Loucy (cell line): ENCODE measurements around the gene VPS26B.
"Not testable (repeated sequence)": the region's sequence is repeated elsewhere in the genome, so short reads cannot be mapped to it uniquely, and the experiment has no call there.

Experiments used
- H2AFZ ChIP-seq: fragments of 200-600 bp; sonication (generic); 2 replicates; pipeline ENCODE4 v1.6.0; 2016; ENCODE audit warnings: antibody characterized with exemption, mild to moderate bottlenecking, low read length, moderate library complexity
- H3F3A ChIP-seq: fragments of 200-600 bp; 2 replicates; pipeline ENCODE4 v1.6.0; 2016; ENCODE audit warnings: antibody characterized with exemption, low read depth, mild to moderate bottlenecking
- H3K27me3 ChIP-seq: fragments of 200-600 bp; sonication (generic); 2 replicates; pipeline ENCODE4 v1.6.1; 2014; ENCODE audit warnings: low read length, mild to moderate bottlenecking; ENCODE audit not compliant: insufficient read depth, poor library complexity, severe bottlenecking
- H3K36me3 ChIP-seq: fragments of 200-600 bp; sonication (generic); 2 replicates; pipeline ENCODE4 v1.6.1; 2016; ENCODE audit warnings: low read length; ENCODE audit not compliant: insufficient read depth
- H3K4me1 ChIP-seq: fragments of 200-600 bp; sonication (generic); 2 replicates; pipeline ENCODE4 v1.5.1; 2014; ENCODE audit warnings: low read length, mild to moderate bottlenecking; ENCODE audit not compliant: insufficient read depth, poor library complexity, severe bottlenecking
- H3K4me2 ChIP-seq: fragments of 200-600 bp; sonication (generic); 2 replicates; pipeline ENCODE4 v1.6.0; 2014; ENCODE audit warnings: antibody characterized with exemption, low read length, low read depth, mild to moderate bottlenecking; ENCODE audit not compliant: poor library complexity, severe bottlenecking
- H3K4me3 ChIP-seq: fragments of 200-600 bp; sonication (generic); 2 replicates; pipeline ENCODE4 v1.5.1; 2014; ENCODE audit warnings: low read length, mild to moderate bottlenecking, mixed read lengths; ENCODE audit not compliant: poor library complexity, severe bottlenecking
- H3K79me2 ChIP-seq: fragments of 200-600 bp; sonication (generic); 2 replicates; pipeline ENCODE4 v1.6.1; 2014; ENCODE audit warnings: low read length; ENCODE audit not compliant: insufficient read depth
- H3K9ac ChIP-seq: fragments of 200-600 bp; sonication (generic); 2 replicates; pipeline ENCODE4 v1.6.0; 2014; ENCODE audit warnings: mild to moderate bottlenecking, low read depth, low read length, moderate library complexity; ENCODE audit not compliant: poor library complexity, severe bottlenecking
- H3K9me2 ChIP-seq: fragments of 200-600 bp; sonication (generic); replicated peaks from 2 replicates; pipeline ENCODE4 v1.6.1; 2016; ENCODE audit warnings: low read depth, low read length, mixed read lengths
- H3K9me3 ChIP-seq: fragments of 200-600 bp; sonication (generic); 2 replicates; pipeline ENCODE4 v1.6.1; 2014; ENCODE audit warnings: mild to moderate bottlenecking, antibody characterized with exemption, low read length, low read depth; ENCODE audit not compliant: insufficient read depth
- H4K20me1 ChIP-seq: fragments of 200-600 bp; sonication (generic); 2 replicates; pipeline ENCODE4 v1.6.0; 2014; ENCODE audit warnings: antibody characterized with exemption, low read length, mild to moderate bottlenecking; ENCODE audit not compliant: insufficient read depth, poor library complexity, severe bottlenecking
- CTCF ChIP-seq: fragments of 200-600 bp; sonication (generic); conservative IDR thresholded peaks from 2 replicates; pipeline ENCODE4 v1.5.1; 2014; ENCODE audit warnings: mild to moderate bottlenecking, antibody characterized with exemption, low read length
- EZH2phosphoT487 ChIP-seq: fragments of 200-600 bp; IDR thresholded peaks from 2 replicates; pipeline ENCODE4 v1.6.1; 2018; ENCODE audit warnings: antibody characterized with exemption, mild to moderate bottlenecking, moderate library complexity, borderline replicate concordance

Gene VPS26B

GRCh38 chr11:134254433-134255183 lies 30.1 kb downstream of the VPS26B start:
- H3F3A ChIP-seq, result no peaks in the 10 kb centered on the region
- no peak overlapping the region for H2AFZ ChIP-seq

GRCh38 chr11:134255184-134255561 lies 30.7 kb downstream of the VPS26B start:
- not testable (repeated sequence) for H3K9ac ChIP-seq, H4K20me1 ChIP-seq, H3K9me3 ChIP-seq, H3K4me3 ChIP-seq, H3K9me2 ChIP-seq, H3F3A ChIP-seq, H2AFZ ChIP-seq, H3K27me3 ChIP-seq
- H3K36me3 ChIP-seq, result peaks cover 15% of the 10 kb centered on the region; the same call in 1 of the 2 replicates
- H3K79me2 ChIP-seq, result peaks cover 39% of the 10 kb centered on the region
- H3K4me2 ChIP-seq, result peak overlapping the region; percentile 89
- peaks cover 41% of the 10 kb centered on the region for H3K4me1 ChIP-seq

More at GRCh38 chr11:134254433-134255183, 30.1 kb downstream of the VPS26B start:
- TF ChIP-seq CTCF (no peak), EZH2phosphoT487 (no peak)
- Histone ChIP-seq H4K20me1 (no peaks in the 10 kb centered on the region), H3K9ac (peak overlapping the region; percentile 90), H3K4me3 (peak overlapping the region; percentile 80), H3K4me1 (peaks cover 36% of the 10 kb centered on the region), H3K4me2 (peak overlapping the region; percentile 89), H3K9me3 (no peaks in the 10 kb centered on the region), H3K9me2 (no peaks in the 10 kb centered on the region), H3K36me3 (peaks cover 15% of the 10 kb centered on the region; the same call in 1 of the 2 replicates), H3K27me3 (no peaks in the 10 kb centered on the region), H3K79me2 (peaks cover 39% of the 10 kb centered on the region)

GRCh38 chr11:134257101-134257500 lies 32.6 kb downstream of the VPS26B start:
- H3K27me3 ChIP-seq, result no peaks in the 10 kb centered on the region
- no peaks in the 10 kb centered on the region for H3K9me2 ChIP-seq
- peaks cover 9% of the 10 kb centered on the region; the same call in 1 of the 2 replicates for H3K36me3 ChIP-seq
- H3K9ac ChIP-seq, result no peak overlapping the region
- no peaks in the 10 kb centered on the region for H4K20me1 ChIP-seq
- H3K4me1 ChIP-seq, result peaks cover 54% of the 10 kb centered on the region
- no peaks in the 10 kb centered on the region for H3K9me3 ChIP-seq
- TF ChIP-seq EZH2phosphoT487 (no peak), CTCF (no peak)
- peaks cover 29% of the 10 kb centered on the region for H3K79me2 ChIP-seq
- H2AFZ ChIP-seq, result no peak overlapping the region
- no peak overlapping the region for H3K4me2 ChIP-seq
- no peaks in the 10 kb centered on the region for H3F3A ChIP-seq
- H3K4me3 ChIP-seq, result no peak overlapping the region

- Histone ChIP-seq H3K4me2 (peak overlapping the region; percentile 73), H3K36me3 (peaks cover 9% of the 10 kb centered on the region; the same call in 1 of the 2 replicates), H3K4me1 (peaks cover 57% of the 10 kb centered on the region), H3K9ac (no peak overlapping the region), H3K9me3 (no peaks in the 10 kb centered on the region), H3K27me3 (no peaks in the 10 kb centered on the region), H3K79me2 (peaks cover 19% of the 10 kb centered on the region), H2AFZ (no peak overlapping the region), H3K4me3 (no peak overlapping the region), H4K20me1 (no peaks in the 10 kb centered on the region), H3K9me2 (no peaks in the 10 kb centered on the region), H3F3A (no peaks in the 10 kb centered on the region)
- TF ChIP-seq EZH2phosphoT487, result no peak
- no peak for TF ChIP-seq CTCF
Measured at GRCh38 chr11:134258577-134258976, 34.1 kb downstream of the VPS26B start.
